Measurements from ENCODE around the gene LRP8. TPM values are rescaled to one million over a fixed set of nuclear protein-coding genes. Genes with fewer than 3 reads are reported as not detected.

The LRP8 gene
- total RNA-seq, 1 experiment from 2014 or later, result 262 TPM

DNA sequence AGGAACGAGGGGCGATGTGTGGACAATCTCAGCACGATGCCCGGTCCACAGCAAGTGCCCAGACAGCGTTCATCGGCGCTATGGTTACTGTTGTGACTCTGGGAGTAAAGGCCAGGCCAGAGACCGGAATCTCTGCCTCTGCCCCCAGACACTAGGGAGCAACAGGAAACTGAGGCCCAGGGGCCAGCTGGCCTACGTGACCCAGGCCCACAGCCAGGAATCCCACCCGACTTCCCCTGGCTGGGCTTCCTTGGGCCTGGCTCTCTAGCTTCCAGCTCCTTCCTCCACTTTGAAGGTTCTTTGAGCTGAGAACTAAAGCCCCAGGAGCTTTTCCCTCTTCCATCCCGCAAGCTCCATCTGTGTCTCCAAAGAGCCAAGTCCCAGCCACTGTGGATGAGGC lies 4.6 kb downstream of the LRP8 start:
- no peak for DNase-seq (ENCODE audit: low spot score)

DNA sequence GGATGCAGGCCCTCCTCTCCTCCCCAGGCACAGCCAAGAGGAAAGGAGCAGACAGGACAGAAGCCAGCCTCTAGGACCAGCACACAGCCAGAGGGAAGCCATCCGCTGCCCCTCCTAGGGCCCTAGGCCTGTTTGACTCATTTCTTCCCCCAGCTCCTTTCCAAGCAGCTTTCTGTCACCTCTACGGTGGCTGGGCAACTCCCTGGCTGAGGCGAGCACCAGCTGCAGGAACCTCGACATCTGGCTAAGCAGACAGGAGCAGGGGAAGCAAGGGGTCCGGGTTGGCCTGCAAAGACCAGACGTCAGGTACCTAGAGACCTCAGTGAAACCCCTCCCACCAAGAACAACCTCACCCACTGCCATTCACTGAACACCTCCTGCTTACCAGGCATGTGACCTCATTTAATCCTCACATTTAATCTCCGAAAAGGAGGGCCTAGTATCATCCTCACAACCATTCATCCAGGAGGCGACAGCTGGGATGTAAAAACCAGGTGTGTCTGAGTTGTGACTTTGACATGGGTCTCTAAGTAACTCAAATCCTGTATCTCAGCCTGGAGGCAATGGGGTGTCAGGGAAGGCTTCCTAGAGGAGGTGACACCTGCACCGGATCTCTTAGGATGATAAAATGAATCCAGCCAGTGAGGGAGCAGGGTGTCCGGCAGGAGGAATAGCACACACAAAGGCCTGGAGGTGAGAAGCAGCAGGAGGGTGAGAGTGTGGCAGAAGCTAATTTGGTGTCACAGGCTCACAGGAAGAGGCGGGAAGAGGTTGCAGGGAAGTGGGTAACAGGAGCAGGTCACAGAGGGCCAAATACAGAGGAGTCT lies 5.9 kb downstream of the LRP8 start:
- no peak for DNase-seq (ENCODE audit: low spot score)

DNA sequence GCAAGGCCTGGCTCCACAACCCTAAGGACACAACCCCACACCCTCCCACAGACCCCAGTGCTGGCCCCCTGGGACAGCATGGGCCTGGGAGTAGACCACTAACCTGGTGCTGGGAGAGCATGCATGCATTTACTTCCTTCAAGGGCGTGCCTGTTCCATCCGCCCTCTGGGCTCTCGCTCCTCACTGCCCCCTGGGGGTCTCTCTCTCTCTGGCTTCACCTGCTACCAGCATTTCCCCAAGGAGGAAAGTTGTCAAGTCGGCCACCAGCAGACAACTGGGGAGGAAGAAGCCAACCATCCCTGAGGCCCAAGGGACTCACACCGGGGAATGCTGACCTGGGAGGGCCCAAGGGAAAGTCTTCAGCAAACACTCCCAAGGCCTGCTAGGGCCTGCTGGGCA lies 6.5 kb downstream of the LRP8 start:
- peak; percentile 16 for DNase-seq (ENCODE audit: low spot score)

DNA sequence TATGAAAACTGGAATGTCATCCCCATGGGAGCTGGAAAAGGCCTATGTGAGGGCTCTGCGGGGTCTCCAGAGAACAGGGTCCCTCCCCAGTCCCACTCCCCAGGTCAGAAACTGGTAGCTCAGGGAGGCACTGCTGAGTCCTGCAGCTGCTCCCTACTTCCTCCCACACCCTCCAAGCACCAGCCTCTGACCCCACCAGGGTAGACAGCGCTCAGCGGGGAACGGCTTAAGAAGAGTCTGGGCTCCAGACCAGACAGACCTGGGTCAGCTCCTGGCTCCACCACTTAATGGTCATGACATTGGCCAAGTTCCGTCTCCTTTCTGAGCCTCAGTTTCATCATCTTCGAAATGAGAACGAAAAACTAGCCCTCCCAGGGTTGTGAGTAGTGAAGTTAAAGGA lies 7.2 kb downstream of the LRP8 start:
- no peak for DNase-seq (ENCODE audit: low spot score)

DNA sequence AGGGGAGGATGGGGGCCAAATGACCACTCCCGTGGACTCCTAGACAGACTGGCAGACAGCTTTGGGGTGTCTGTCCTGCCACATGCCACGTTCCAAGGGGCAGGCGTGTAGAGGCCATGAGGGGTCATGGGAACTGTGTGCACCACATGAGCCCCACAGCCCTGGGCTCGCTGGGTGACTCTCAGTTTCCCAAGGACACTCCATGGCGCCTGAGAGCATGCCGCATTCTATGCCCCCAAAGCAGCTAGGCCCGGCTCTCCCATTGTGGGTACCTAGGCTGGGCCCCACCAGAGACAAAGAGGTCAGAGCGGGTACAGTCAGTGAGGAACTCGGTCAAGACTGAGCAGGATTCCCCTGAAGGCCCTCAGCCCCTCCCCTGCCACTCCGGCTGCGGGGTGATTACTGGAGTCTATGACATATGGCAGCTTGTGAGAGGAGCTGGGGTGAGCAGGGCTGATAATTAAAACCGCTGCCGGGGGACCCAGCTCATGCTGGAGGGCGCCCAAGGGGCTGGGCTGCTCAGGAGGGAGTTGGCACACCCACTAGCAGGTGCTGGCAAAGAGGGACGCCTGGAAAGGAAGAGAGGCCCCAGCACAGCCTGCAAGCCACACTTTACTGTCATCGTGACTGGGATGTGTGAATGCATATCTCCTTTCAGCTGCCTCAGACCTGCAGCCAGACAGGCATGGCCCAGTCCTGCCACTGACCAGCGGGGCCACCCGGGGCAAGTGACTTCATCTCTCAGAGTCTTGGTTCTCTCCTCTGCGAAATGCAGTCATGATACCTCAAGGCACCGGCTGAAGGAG lies 8.4 kb downstream of the LRP8 start:
- no peak for DNase-seq (ENCODE audit: low spot score)

DNA sequence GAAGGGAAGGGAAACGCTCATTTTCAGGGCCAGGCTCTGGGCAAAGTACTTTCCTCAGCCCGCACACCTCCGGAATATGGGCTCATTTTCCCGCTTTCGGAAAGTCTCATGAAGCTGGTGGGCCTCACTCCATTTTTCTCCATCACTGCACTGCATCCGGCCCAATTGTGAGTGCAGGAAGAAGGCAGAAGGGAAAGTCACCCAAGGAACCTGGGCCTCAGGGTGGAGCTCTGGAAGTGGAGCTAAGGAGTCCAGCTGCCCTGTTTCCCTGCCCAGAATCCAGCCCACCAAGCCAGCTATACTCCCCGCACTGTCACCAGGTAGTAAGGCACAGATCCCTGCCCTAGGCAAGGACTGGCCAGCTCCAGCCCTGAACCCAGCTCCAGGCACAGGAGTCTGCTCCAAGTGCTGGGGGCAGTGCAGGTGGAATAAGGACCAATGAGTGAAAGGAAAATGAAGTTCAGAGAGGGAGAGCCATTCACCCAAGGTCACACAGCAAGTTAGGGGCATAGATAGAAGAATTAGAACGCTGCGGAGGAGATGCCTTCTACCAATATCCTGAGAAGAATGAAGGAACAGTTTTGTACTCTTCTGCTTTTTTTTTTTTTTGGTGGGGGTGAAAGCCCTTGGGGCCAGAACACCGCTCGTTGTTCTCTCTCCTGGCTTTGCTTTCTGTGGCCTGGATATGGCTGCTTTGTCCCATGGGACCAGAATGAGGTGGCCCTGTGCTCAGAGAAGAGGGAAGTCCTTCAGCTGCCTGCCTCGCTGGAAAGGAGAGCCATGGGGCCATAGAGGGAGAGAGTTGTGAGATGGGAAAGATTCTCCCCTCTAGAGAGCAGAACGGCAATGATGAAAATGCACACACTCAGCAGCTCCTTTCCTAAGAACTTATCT lies 10.0 kb downstream of the LRP8 start:
- no peak for DNase-seq (ENCODE audit: low spot score)

DNA sequence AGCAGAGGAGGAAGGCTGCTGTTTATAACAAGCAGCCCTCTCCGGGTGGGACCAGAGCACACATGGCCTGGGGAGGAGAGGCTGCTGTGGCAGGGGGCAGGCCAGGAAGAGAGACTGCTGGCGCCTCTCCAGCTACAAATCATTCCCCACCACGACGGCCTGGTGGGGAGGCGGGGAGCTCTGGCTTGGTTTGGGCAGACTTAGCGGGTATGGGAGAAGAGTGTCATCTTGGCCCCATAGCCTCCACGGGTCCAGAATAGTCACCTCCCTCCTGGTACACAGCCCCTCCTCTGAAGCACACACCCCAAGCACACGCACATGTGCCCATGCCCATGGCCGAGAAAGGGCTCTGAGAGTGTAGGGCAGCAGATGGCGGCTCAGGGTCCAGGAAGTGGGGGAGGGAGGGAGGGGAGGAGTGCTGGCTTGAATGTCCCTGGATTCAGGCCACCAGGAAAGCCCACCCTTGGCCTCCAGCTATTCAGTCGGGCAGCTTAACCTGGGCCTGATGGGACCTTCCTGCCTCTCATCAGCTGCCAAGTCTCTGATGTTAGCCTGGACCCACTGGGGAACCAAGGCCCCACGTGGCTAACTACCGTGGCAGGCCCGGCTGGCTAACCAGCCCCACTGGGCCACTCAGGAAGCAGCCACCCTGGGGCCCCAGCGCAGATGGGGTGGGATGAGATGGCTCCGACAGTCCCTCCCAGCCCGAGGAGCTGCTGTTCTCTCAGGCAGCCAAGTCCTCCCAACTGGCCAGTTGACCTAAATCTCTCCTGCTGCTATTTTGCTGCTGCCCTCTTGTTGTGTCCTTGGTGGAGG lies 10.9 kb downstream of the LRP8 start:
- no peak for DNase-seq (ENCODE audit: low spot score)

DNA sequence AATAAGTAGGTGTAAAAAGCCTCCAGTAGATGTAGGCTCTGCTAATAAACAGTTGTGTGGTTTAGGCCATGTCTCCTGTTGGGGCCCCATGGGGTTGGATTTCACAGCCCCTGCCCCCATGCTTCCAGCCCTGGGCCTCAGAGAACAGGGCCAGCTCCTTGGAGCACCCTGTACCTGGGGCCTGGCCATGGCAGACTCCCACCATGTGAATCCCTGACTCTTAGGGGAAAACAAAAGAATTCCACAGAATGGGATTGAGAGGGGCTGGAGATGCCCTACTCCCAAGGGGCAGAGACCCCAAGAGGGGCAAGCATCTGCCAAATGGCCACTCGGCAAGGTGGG lies 11.5 kb downstream of the LRP8 start:
- DNase-seq (ENCODE audit: low spot score), result no peak

DNA sequence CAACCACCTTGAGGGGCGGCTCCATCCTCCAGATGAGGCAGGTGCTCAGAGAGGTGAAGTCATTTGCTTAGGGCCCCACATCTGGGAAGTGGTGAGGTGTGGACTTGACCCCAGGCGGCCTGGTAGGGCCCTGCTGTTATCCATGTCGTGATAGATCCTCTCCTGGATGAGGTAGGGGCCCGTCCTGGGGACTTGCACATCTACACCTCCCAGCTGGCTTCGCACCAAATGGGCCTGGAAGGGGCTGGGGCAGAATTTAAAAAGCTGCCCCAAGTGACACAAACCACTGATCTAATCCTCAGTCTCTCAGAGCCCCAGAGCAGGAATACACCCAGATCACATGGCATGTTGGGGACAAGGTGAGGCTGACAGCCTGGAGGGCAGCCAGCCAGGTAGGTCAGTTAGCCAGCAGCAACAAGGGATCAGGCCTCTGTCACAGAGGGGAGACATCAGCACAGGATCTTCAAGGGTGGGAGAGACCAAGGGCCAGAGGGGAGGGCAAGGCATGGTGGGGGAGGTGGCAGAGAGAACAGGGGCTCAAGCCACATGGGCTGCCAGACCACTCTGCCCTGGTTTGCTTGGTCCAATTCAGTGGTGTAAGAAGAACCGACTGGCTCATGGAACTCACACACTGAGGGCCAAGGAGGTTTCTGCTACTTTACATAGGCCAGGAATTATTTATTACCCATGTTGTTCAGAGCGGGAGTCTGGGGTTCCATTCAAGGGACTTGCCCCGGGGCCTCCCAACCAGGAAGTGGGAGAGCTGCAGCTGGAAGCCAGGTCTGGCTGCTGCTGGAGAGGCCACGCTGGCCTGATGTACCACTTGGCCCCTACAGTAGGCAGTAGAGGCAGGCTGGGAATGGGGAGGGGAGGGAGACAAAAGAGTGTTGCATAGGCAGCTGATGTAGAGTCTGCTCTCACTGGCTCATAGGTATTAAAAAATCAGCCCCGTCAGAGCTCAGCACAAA lies 12.1 kb downstream of the LRP8 start:
- DNase-seq (ENCODE audit: low spot score), result no peak

DNA sequence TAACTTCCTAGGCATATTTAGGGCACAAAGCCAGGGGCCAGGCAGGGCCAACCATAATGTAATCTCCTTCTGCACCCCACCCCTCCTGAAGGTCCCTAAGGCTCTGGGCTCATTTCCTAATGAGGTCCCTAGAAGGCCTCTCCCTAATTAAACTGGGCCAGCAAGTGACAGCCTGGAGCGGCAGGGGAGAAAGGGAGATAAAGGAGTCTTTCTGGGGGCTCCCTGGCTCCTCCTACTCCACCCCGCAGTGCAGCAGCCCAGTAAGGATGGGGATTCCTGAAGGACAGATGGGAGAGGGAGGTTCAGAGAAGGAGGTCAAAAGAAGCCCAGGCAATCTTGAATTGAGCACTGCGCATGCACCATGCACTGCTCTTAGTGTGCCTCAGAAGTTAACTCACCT lies 12.8 kb downstream of the LRP8 start:
- DNase-seq (ENCODE audit: low spot score), result no peak

DNA sequence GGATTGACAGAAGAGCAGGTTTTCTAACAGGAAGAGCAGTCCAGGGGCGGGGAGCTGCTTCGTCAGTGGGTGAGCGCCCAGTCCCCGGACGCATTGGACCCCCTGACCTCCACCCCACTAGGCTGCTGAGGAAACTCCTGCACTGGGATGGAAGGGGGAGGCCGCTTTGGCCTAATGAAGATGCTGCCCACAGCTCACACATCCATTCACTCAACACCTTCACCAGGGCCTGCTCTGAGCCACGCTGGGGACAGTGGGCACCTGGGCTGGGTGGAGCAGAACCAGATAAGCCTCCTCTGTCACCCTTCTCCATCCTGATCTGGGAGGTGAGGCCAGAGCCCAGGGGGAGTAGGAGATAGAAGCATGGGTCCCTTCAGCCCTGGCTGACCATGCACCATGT lies 13.3 kb downstream of the LRP8 start:
- no peak for DNase-seq (ENCODE audit: low spot score)

DNA sequence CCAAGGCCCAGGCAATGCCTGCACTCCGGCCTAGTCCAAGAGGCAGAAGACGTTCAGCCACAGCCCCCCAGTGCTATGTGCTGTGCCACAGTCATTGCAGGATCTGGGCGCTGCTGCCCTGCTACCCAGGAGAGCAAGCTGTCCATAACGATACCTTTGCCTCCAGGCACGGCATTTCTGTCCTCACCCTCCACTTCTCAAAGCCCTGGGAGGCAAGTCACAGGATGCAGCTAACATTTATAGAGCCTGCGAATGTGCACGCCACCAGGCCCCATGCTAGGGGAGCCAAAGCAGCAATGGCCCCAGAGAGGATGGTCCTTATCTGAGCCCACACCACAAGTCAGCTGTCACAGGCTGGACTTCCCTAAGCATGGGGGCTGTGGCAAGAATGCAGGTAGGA lies 13.8 kb downstream of the LRP8 start:
- DNase-seq (ENCODE audit: low spot score), result no peak

DNA sequence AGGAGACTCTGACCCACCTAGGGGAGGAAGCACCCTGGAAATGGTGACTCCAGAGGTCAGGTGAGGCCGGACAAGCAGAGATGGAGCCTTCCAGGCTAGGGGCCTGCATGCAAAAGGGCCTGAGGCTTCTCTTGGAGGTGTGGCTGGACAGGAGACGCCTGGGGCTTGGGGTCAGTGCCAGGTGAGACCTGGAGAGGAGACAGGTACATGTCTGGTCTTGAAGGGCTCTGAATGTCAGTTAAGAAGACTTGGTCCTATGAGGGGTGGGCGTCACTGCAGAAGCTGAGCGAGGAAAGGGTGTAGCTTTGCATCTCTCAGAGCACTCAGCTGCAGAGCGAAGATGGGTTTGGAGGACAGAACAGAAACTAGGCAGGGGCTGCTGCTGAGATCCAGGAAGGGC lies 14.3 kb downstream of the LRP8 start:
- no peak for DNase-seq (ENCODE audit: low spot score)

DNA sequence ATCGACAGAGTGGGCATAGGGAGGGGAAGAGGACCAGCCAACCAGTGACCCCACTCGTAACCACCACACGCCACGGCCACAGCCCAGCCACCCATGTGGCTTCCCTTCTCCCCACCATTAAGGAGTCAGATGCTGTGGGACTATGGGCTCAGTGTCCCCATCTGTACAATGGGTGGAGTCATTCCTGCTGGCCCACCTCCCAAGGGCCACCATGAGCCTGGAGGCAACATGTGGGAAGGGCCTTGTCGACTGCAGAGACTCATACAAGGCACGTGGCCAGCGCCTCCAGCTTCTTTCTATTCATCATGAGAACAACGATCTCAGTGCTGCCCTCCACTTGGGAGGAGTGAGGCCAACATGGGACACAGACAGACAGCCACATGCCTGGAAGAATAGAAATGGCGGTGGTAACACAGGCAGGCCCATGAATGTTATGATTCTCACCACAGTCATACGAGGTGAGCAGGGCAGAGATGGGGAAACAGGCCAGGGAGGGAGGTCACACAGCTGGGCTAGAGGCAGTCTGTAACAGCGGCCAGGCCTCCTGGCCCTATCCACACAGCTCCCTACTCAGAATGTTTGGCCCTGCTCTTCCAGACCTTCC lies 16.1 kb downstream of the LRP8 start:
- DNase-seq (ENCODE audit: low spot score), result no peak

DNA sequence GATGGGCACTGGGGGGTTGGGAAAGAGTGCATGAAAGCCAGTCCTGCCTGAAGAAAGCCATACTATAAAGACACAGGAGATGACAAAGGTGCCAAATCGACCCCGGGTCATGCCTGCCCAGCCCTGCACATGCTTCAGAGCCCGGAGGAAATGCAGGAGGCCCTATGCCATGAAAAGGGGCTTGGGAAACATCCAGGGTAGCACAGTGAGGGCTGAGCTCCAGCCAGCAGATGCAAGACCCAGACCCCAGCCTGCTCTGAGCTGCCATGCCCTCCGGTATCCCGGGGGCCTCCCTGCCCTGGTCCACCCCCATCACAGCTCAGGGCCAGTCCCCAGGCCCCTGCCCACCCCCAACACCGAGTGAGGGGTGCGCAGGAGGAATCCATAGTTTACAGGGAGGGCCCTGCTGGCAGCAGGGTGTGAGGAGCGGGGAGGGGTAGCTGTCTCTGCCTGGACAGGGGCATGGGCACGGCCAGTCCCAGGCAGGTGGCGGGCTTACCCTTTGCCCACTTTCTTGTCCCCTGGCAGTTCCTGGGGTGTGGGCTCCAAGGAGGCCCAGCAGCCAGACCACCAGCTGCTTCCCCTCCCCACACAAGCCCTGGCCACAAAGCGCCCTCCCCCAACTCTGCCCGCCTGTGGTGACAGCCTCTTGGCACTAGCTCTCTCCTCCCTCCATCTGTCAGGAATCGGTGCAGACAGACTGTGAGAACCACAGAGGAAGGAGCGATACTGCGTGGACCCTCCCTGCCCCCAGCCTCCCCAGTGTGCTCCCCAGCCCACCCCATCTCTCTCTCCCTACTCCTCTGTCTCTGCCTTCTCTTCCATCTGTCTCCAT lies 16.8 kb downstream of the LRP8 start:
- DNase-seq (ENCODE audit: low spot score), result no peak

DNA sequence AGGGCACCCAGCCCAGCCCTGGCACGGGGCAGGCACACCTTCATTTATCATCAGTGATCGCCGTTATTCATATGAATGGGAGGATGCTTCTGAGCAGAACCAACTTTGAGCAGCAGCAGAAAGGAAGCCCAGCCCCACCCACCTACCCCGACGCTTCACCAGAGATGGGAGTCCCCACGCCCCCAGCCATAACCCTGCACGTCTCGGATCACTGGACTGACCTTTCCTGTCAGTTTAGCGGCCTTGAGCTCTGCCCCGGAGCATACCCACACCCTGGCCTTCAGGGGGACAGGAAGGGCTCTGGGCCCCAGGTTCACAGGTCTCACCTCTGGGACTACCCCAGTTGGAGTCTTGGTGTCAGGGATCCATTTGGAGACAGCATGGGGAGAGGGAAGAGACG lies 18.1 kb downstream of the LRP8 start:
- no peak for DNase-seq (ENCODE audit: low spot score)

DNA sequence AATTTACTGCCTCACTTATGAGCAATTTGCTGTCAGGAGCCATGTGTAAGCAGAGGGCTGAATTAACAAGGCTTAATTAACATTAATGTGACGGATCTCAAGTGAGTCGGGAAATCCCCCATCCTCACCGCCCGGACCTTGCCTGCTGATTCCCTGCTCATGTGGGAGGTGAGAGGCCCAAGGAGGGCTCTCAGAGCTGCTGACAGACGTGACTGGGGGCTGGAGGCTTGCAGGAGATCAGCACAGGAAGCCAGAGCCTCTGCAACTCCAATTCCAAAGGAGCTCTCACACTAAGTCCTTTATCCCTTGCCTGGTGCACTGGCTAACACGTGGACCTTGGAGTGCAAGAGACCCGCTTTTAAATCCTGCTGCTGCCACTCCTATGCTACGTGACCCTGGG lies 19.4 kb downstream of the LRP8 start:
- DNase-seq (ENCODE audit: low spot score), result no peak

DNA sequence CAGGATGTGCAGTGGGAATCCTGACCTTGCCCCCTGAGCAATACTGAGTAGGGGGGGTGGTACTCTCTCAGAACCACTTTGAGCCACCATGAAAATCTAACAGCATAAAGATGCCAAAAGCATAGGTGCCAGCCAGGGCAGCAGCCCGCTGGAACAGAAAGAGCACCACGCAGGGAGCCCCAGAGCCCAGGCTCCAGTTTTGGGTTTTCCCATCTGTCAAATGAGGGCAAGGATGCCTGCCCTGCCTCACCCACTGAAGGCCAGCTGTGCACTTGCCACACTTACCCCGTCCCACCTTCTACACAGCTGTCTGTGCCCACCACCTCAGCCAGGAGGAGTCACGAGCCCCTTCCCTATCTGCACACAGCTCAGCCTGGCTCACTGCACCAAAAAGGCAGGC lies 20.8 kb downstream of the LRP8 start:
- DNase-seq (ENCODE audit: low spot score), result no peak

DNA sequence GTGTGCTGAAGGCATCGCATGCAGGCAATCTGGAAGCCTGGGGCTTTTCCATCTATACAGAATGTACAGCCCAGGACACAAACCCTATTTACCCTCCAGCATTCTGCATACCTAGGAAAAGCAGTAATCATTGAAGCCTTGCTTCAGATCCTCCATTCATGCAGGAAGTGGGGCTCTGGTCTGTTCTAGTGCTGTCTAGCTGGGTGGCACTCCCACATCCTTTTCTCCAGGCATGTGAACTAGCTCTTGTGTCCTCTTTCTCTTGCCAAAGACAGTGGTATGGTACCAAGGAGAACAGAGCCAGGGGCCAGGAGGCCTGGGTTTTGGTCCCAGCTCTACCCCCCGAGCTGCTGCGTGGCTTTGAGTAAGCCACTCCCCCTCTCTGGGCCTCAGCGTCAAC lies 21.7 kb downstream of the LRP8 start:
- DNase-seq (ENCODE audit: low spot score), result no peak

Data from HT-29 (cell line).